GM19193 (cell line): ENCODE measurements around the gene MPL.

Experiments
- POLR2A ChIP-seq: IDR thresholded peaks from 4 replicates; pipeline ENCODE4 v1.6.1; 2011; ENCODE audit not compliant: insufficient read depth, insufficient read length; ENCODE audit errors: extremely low read depth

The MPL gene

GRCh38 chr1:43389326-43390313 lies 52.0 kb downstream of the MPL start, which contains the start of the genes MED8 and SZT2:
MED8 (minus strand) TSS chr1:43389800; CDS start chr1:43389764, 36 bp downstream.
SZT2 (plus strand) TSS chr1:43389899; CDS start chr1:43389969, 70 bp downstream.
- peak; percentile 90 for TF ChIP-seq POLR2A

GRCh38 chr1:43392702-43393101 lies 55.1 kb downstream of the MPL start:
- TF ChIP-seq POLR2A, result no peak

- no peak for TF ChIP-seq POLR2A
Observed at GRCh38 chr1:43395523-43395922, 57.9 kb downstream of the MPL start.

GRCh38 chr1:43396059-43396458 lies 58.4 kb downstream of the MPL start:
- TF ChIP-seq POLR2A, result no peak

- TF ChIP-seq POLR2A, result no peak
Observed at GRCh38 chr1:43398227-43398626, 60.6 kb downstream of the MPL start.

- TF ChIP-seq POLR2A, result no peak
Observed at GRCh38 chr1:43402089-43402865, 64.7 kb downstream of the MPL start.
